GM19468 (cell line): Measurements from ENCODE around the gene RNASE4.
"Not testable (repeated sequence)": the region's sequence is repeated elsewhere in the genome, so short reads cannot be mapped to it uniquely, and the experiment has no call there.

Source experiments
- ATAC-seq: cut with Tn5 transposase; IDR thresholded peaks from one replicate; pipeline ENCODE4 v1.9.1; 2021; ENCODE audit warnings: mild to moderate bottlenecking, moderate library complexity, moderate number of reproducible peaks; ENCODE audit not compliant: unreplicated experiment; ENCODE audit errors: extremely low read depth

The RNASE4 gene

DNA sequence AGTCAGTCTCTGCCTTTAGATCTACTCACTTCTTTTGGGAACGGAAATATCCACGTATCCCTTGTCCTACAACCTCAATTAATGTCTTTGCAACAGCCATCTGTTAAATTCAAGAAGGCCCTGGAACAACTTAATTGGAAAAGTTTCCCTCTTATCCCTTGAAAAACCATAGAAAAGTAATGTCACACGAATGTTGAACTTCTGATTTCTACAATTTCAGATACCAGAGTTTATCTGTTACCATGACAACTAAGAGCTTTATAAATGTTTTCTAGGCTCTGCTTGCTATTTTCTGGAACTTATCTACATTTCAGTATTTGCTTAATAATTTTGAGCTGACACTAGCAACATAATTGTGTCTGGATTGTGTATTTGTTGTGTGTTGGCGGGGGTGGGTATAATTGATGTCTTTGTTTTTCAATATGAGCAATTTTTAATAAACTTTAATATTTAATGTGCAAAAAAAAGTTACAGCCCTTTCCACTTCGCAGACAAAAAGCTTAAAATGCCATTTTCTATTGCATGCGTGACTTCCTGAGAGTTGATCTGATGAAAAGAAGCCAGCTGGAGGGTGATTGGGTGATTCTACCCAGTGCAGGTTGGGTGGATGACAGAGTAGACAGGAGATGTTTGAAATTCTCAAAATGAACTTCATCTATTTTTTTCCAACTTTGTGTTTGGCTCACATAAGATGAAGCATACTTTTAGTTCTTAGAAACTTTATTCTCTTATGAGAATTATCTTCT lies 49.5 kb downstream of the RNASE4 start:
- ATAC-seq: no peak

GRCh38 chr14:20734430-20734806 lies 50.1 kb downstream of the RNASE4 start:
- ATAC-seq: no peak

GRCh38 chr14:20738292-20738691 lies 53.9 kb downstream of the RNASE4 start:
- not testable (repeated sequence) for ATAC-seq

DNA sequence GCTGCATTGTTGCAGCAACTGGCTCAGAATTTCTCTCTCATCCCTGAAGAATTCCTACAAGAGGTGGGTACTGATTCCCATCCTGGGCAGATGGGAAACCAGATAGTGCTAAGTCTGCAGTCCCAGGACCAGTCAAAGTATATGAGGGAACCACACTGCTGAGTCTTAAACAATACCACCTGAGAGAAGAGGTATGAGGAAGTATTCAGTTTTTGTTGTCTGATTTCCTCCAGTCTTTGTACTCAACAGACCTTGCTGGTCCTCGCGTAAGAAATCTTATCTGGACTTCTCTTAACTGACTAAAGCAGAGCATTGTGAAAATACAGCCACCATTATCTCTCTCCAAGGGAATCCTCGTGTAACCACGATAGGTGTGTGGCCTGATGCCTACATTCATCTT lies 57.8 kb downstream of the RNASE4 start:
- ATAC-seq: no peak

DNA sequence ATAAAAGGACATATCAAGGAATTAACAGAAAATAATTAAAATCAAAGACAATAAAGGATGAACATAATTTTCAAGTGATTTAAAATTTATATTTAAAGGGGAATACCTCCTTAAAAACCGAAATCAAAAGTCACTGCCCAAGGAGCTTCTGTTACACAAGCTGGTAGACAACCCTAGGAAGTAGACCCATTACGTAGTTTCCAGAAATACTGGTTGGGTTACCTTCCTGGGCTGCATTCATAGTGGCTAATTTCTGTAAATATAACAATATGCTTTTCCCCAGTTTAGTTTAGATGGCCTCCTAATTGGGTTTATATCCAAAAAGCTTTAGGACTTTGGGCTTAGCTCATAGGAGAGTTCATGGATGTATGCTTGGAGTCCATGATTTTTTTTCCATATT lies 59.2 kb downstream of the RNASE4 start:
- ATAC-seq: no peak

DNA sequence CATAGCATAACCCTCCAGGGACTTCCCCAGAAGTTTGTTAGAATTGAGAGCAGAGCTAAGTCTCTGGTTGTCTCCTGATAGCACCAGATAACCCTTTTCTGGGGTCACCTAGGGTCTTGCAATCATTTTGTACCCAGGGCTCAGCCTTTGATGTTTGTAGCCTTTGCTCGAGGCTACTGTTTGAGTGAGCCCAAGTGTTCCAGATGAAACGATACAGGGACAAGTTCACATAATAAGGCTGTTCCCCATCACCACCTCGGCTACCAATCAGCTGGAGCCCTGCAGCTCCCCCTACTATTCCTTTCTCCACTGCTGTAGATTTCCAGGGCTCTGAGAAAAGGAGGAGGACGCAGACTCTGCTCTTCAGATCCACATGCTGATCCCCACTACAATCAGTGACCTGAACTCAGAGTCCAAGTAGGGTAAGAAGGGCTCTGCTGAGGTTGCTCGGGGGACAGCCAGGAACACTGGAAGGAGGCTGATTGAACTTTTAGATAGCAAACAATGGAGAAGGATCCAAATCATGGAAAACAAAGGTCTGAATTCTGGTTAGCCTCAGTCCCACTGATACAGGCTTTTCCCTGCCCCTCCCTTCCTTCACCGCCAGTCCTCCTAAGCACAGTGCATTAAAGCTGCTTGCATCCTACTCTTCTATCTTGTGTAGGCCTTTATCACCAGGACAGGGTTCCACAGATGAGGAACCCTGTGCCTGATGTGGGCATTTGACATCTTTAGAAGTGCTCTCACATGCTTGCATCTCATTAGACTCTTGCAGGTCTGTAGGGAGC lies 61.4 kb downstream of the RNASE4 start, which contains the start of gene EDDM3A:
Gene EDDM3A, plus strand, starts transcription at position 317 of the 788 bp plus-strand sequence. CDS start 1,694 bp downstream, outside the sequence.
- no peak for ATAC-seq

DNA sequence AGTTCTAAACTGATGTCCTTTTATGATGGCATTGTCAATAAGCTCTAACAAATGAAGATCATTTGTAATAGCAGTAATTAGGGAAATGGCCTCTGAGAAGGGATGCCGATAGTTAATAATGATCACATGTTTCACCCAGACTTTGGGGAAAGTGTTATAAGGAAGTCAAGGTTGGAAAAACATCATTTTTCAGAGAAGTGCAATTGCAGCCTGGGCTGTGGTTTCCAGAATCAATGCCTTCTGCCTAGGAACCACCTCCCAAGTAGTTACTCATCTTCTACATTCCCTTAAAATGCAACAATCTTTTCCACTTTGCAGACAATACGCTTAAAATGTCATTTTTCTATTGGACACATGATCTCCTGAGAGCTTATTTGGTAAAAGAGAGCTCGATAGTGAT lies 62.2 kb downstream of the RNASE4 start:
- ATAC-seq: no peak

- no peak for ATAC-seq
Observed at GRCh38 chr14:20748439-20748838, 64.1 kb downstream of the RNASE4 start.

DNA sequence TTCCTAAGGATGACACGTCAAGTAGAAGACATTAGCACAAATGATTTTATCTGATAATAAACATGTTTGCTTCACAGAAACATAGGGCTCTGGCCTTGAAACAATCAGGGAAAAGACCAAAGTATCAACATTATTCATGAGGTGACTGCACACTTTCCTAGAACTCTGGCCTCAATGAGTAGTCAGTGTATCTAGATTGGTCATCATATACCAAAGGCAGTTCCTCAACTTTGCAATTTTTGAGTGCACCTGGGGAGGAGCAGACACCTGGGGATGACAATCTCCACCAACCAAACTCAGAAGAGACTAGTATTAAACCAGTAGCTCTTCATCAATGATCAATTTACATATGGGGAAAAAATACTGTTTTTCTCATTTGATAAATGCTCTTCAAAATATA lies 65.8 kb downstream of the RNASE4 start:
- ATAC-seq: no peak
